DMS 273 (cell line): ENCODE measurements around the gene LAMB2.
A peak's percentile ranks its signal among the peaks of the same experiment; 100 is the strongest.

Experiments
- DNase-seq: peaks from one replicate; lab custom pipeline; 2025; ENCODE audit not compliant: unreplicated experiment; lab: John Stamatoyannopoulos, UW

LAMB2 gene

GRCh38 chr3:49132437-49133225 lies at the start of gene LAMB2:
Gene LAMB2, minus strand, starts transcription at chr3:49133050. Its CDS starts 183 bp downstream, at chr3:49132867.
- DNase-seq = peak; percentile 67

DNA sequence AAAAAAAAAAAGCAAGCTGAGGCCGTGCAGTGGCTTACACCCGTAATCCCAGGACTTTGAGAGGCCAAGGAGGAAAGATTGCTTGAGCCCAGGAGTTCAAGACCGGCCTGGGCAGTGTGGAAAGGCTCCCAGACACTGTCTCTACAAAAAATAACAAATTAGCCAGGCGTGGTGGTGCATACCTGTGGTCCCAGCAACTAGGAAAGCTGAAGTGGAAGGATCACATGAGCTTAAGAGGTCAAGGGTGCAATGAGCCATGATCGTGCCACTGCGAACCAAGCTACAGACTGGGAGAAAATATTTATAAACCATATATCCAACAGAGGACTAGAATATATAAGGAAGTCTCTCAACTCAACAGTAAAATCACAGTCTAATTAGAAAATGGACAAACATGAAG lies 48.5 kb upstream of the LAMB2 start:
- DNase-seq = no peak

- DNase-seq = no peak
Observed at GRCh38 chr3:49180116-49180515, 47.3 kb upstream of the LAMB2 start.

DNA sequence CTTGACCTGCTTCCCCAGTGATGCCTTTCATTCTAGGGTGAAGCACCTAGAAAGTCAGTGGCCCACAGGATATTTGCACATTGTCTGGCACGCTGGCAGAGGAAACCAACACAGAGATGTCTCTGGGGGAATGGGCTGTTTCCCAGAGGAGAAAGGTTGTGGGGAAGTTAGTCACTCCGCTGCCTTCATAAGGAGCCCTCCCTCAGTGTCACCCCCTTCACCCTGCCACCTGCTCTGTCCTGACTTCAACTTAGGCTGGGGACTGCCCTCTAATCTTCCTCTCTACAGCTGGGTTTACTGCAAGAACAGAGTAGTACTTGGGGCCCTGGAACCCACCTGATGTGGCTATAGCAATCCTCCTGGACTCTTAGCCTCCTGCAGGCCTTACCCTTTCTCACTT lies 44.2 kb upstream of the LAMB2 start:
- no peak for DNase-seq

GRCh38 chr3:49175530-49175929 lies 42.7 kb upstream of the LAMB2 start:
- DNase-seq = no peak

DNA sequence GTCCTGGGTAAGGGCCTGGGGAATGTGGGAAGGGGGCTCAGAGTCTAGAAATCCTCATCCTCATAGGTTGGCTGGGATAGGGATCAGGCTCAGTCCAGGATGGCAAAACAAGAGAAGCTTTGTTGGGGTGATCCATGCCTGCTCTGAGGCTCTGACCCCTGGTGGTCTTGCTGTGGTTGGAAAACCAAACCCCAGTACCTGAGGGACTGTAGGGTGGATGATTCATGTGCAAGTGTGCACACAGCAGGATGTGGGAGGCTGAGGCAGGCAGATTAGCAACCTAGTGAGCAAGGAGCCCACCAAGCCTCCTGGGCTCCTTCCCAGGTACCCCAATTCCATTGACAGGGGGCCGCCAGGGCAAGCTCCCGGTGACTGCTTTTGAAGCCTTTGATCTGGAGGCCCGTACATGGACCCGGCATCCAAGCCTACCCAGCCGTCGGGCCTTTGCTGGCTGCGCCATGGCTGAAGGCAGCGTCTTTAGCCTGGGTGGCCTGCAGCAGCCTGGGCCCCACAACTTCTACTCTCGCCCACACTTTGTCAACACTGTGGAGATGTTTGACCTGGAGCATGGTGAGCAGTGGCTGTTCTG lies 41.6 kb upstream of the LAMB2 start:
- no peak for DNase-seq

DNA sequence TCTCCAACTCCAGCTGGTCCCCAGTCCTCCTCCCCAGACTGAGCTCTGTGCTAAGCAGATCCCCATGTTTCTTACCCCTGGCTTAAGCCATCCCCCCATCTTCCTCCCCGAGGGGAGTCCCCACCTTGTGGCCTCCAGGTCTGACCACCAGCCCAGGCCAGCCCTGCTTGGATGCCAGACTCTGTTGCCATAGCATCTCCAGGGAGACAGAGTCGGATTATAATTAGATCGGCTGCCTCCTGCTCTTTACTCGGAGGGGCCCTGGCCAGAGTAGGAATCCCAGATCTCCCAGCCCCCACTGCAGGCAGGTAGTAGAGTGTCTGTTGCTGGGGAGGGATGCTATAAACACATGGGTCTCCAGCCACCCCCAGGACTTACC lies 40.9 kb upstream of the LAMB2 start:
- peak; percentile 65 for DNase-seq

- DNase-seq = peak; percentile 71
Observed at GRCh38 chr3:49173116-49173791, 40.4 kb upstream of the LAMB2 start.

DNA sequence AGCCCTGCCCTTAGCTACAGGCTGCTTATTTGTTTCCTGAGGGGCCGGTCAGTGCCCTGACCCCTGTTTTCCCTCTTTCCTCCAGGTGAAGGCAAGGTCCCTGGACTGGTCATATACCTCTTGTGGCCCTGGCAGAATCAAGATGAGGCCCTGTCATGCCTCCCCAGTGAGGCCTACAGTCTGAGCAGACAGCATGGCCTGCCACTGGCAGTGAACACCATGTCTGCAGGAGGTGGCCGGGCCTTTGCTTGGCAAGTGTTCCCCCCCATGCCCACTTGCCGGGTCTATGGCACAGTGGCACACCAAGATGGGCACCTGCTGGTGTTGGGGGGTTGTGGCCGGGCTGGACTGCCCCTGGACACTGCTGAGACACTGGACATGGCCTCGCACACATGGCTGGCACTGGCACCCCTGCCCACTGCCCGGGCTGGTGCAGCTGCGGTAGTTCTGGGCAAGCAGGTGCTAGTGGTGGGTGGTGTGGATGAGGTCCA lies 39.7 kb upstream of the LAMB2 start:
- no peak for DNase-seq

- DNase-seq = no peak
Observed at GRCh38 chr3:49171775-49172500, 39.1 kb upstream of the LAMB2 start.

- DNase-seq = peak; percentile 86
Observed at GRCh38 chr3:49171119-49171774, 38.4 kb upstream of the LAMB2 start, which contains the start of gene KLHDC8B. Gene KLHDC8B, plus strand, starts transcription at chr3:49171598. Its CDS starts 1,172 bp downstream, at chr3:49172770.

- DNase-seq = no peak
Observed at GRCh38 chr3:49170744-49171118, 37.9 kb upstream of the LAMB2 start.

- DNase-seq = no peak
Observed at GRCh38 chr3:49166752-49167556, 34.1 kb upstream of the LAMB2 start.

DNA sequence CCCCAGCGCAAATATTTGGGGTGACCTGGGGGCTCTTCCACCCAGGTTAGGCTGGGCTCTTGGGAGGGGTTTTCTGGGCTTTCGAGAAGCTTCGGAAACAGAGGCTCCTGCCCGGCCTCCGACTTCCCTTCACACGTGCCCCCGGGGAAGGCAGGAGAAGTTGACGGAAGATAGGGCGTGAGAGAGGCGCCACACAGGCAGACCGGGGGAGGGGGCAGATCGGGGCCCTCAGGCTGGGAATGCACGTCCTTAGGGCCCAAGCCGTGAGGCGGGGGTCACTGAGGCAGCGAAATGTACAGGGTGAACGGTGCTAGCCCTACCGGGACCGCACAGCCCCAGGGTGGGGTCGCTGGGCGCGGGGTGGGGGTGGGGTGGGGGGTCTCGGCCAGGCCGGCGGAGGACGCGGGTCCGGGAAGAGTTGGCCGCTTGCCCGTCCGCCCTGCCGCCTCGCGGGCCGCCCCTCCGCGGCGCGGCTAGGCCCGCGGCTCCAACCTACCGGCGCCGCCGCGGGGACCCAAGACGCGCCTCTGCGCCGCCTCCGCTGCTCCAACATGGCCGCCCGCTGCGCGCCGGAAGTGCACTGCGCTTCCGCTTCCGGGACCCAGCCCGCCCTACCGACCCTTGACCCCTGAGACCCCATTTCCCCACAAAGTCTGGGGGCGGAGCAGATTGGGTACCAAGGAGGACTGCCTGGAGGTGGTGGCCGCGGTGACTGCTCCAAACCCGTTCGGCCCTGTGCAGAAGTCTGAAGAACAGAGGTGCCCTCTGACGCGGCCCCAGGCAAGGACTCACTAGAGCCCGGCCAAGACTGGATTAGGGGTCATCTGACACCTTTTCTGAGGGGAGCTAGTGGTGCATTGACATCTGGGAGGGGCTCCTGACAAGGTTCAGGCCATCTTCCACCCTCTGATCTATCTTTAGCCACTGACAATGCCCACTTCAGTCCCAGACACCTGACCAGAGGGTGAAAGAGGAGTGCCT lies 33.2 kb upstream of the LAMB2 start, which contains the start of gene CCDC71:
Gene CCDC71 (minus strand): TSS at position 561 of the 981 bp plus-strand sequence. CDS start 2,123 bp downstream, outside the sequence.
- peak; percentile 82 for DNase-seq

DNA sequence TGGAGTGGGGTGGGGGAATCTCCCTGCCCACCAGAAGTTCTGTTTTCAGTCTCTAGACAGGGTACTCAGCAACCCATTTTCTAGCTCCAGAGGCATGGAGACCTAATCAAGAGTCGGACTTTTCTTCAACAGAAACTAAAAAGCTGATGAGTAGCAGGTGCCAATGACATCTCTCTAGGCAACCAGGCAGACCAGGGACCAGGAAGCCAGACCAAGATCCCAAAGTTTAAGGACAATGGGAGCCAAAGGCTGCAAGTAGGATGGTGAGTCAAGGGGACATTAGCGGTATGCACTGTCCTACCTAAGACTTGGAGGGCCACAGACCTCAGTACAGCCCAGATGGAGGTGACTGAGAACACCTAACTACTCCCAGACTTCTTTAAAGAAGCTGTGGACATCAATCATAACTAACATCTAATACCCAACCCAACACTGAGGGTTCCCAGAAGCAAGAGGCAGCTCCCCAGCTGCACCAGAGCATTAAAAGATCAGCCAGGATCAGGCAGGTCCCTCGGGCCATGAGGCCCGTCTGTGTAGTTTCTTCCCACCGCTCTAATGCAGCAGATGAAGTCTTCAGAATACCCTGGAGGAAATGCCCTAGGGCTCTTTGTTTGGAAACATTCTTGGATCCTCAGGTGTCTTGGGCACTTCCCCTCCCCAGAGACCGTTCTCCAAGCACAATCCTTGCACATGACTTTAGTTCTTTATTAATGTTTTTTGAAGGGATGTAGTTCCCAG lies 32.3 kb upstream of the LAMB2 start:
- peak; percentile 48 for DNase-seq

- no peak for DNase-seq
Observed at GRCh38 chr3:49163609-49164008, 30.8 kb upstream of the LAMB2 start.

DNA sequence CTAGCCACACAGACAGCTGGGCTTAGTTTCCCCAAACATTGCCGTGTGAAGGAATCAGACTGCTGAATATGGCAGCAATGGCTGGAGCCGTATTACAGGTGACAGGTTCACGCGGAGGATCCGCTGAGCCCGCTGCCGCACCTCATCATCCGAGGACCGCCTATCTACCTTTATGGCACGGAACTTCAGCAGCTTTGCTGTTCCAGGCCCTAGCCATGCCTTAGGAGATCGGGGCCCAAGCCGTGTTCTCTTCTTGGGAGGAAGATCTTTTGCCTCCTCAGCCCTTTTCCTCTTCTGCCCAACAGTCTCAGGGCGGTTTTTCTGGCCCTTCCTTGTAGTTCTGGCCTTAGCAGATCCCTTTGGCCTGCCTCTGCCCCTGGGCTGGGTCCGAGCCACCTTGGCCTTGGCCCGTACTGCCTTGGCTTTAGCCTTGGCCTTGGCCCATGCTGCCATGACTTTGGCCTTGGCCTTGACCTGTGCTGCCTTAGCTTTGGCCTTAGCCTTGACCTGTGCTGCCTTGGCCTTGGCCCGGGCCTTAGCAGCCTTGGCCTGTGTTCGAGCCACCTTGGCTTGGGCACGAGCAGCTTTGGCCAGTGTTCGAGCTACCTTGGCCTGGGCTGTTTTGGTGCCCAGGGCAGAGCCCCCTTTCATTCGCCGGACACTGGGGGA lies 30.0 kb upstream of the LAMB2 start:
- no peak for DNase-seq
